C4-2B (cell line): Measurements from ENCODE around the gene UGT1A9.

ENCODE experiments used
- CTCF ChIP-seq: fragments of 450-650 bp; conservative IDR thresholded peaks from 2 replicates; pipeline ENCODE4 v1.5.1; 2017; ENCODE audit warnings: mild to moderate bottlenecking
- ZFX ChIP-seq: fragments of 450-650 bp; IDR thresholded peaks from 2 replicates; pipeline ENCODE4 v1.6.1; 2017

GRCh38 chr2:233764761-233765160 is 93.1 kb downstream of the UGT1A9 start:
- no peak for TF ChIP-seq CTCF
- no peak for TF ChIP-seq ZFX
